Vagina (tissue), 2 donors: ENCODE results near the gene C1QTNF3. TPM values are rescaled to one million over a fixed set of nuclear protein-coding genes. Genes with fewer than 3 reads are reported as not detected.

Source experiments
- DNase-seq, 2 donors: peaks; one replicate each; pipeline ENCODE4 v3.0.0-alpha.2; 2017; ENCODE audit errors: extremely low spot score in 2 of 2
- H3K27ac ChIP-seq: fragments of 200-600 bp; sonication (generic); one replicate; pipeline ENCODE4 v1.5.1; 2019
- H3K27me3 ChIP-seq: fragments of 200-600 bp; sonication (generic); one replicate; pipeline ENCODE4 v1.5.1; 2019
- H3K36me3 ChIP-seq, 2 donors: fragments of 200-600 bp; sonication (generic); one replicate each; pipeline ENCODE4 v1.5.1; 2017 to 2019
- H3K4me1 ChIP-seq: fragments of 200-600 bp; sonication (generic); one replicate; pipeline ENCODE4 v1.5.1; 2019
- H3K4me3 ChIP-seq, 2 donors: fragments of 200-600 bp; sonication (generic); 1 replicate in 1 of 2; 2 replicates in 1 of 2; pipeline ENCODE4 v1.5.1; 2016 to 2019
- H3K9me3 ChIP-seq: fragments of 200-600 bp; sonication (generic); one replicate; pipeline ENCODE4 v1.5.1; 2019
- CTCF ChIP-seq, 3 experiments: fragments of 450-650 bp in 2 of 3; fragments of 200-600 bp in 1 of 3; sonication (generic) in 1 of 3; IDR thresholded peaks; one replicate each; pipeline ENCODE4 v1.5.1; 2017 to 2019; ENCODE audit warnings: antibody characterized with exemption in 3 of 3, mild to moderate bottlenecking in 2 of 3, moderate library complexity in 2 of 3
- POLR2A ChIP-seq, 2 donors: fragments of 450-650 bp; IDR thresholded peaks; one replicate each; pipeline ENCODE4 v1.6.1; 2017; ENCODE audit warnings: antibody characterized with exemption in 2 of 2, mild to moderate bottlenecking in 2 of 2, moderate library complexity in 2 of 2
- POLR2AphosphoS5 ChIP-seq, 2 donors: sonication (generic); formaldehyde crosslinking; IDR thresholded peaks; one replicate each; pipeline ENCODE4 v1.9.0; 2017; ENCODE audit warnings: antibody characterized with exemption in 2 of 2, mild to moderate bottlenecking in 2 of 2, low read depth in 1 of 2; ENCODE audit not compliant: insufficient read depth in 1 of 2
- intact Hi-C: fragments of 100-400 bp; cut with DNase I; formaldehyde crosslinking; loops from one replicate; pipeline ENCODE4 v1.15.1; 2023
- total RNA-seq: library from RNA; depleted of rRNA; stranded (reverse); fragments of >200 nt; gene quantifications from one replicate; pipeline ENCODE4 v1.2.3, GENCODE V29; 2016

Gene C1QTNF3
- total RNA-seq, 1 donor from 2014 or later = 7.1 TPM

GRCh38 chr5:34007201-34007620 is 35.8 kb downstream of the C1QTNF3 start:
- intact Hi-C loops = no loop called here
- no peak for DNase-seq
- H3K36me3 ChIP-seq = peaks cover 0 to 26% of the 10 kb centered on the region in 2 donors
- peaks cover 28% of the 10 kb centered on the region for H3K4me1 ChIP-seq
- no peaks in the 10 kb centered on the region for H3K27me3 ChIP-seq
- H3K27ac ChIP-seq = peak overlapping the region; percentile 93
- peak overlapping the region; percentile 75 to 79 for H3K4me3 ChIP-seq
- no peaks in the 10 kb centered on the region for H3K9me3 ChIP-seq
- no peak for TF ChIP-seq POLR2A (IDR thresholded peaks at IDR 0.05)
- TF ChIP-seq POLR2AphosphoS5 (IDR thresholded peaks at IDR 0.05; ENCODE audit: insufficient read depth in 1 of 2, low read depth in 1 of 2) = no peak
- no peak for TF ChIP-seq CTCF (IDR thresholded peaks at IDR 0.05)

- no peak for DNase-seq
- Histone ChIP-seq H3K4me3 (no peak overlapping the region), H3K27me3 (no peaks in the 10 kb centered on the region), H3K27ac (no peak overlapping the region), H3K4me1 (peaks cover 28% of the 10 kb centered on the region), H3K36me3 (peaks cover 0 to 33% of the 10 kb centered on the region in 2 donors), H3K9me3 (no peaks in the 10 kb centered on the region)
- intact Hi-C loops = no loop called here
- TF ChIP-seq POLR2A (IDR thresholded peaks at IDR 0.05) = no peak
- no peak for TF ChIP-seq CTCF (IDR thresholded peaks at IDR 0.05)
- no peak for TF ChIP-seq POLR2AphosphoS5 (IDR thresholded peaks at IDR 0.05; ENCODE audit: insufficient read depth in 1 of 2, low read depth in 1 of 2)
Observed at GRCh38 chr5:34005681-34006080, 37.3 kb downstream of the C1QTNF3 start.

GRCh38 chr5:34005211-34005610 is 37.8 kb downstream of the C1QTNF3 start:
- no peak overlapping the region for H3K4me3 ChIP-seq
- H3K9me3 ChIP-seq = no peaks in the 10 kb centered on the region
- TF ChIP-seq CTCF (IDR thresholded peaks at IDR 0.05) = no peak
- no peak for TF ChIP-seq POLR2AphosphoS5 (IDR thresholded peaks at IDR 0.05; ENCODE audit: insufficient read depth in 1 of 2, low read depth in 1 of 2)
- TF ChIP-seq POLR2A (IDR thresholded peaks at IDR 0.05) = no peak
- H3K4me1 ChIP-seq = peaks cover 28% of the 10 kb centered on the region
- DNase-seq = no peak
- H3K27me3 ChIP-seq = no peaks in the 10 kb centered on the region
- peaks cover 0 to 33% of the 10 kb centered on the region in 2 donors for H3K36me3 ChIP-seq
- no peak overlapping the region for H3K27ac ChIP-seq
- intact Hi-C loops = no loop called here

- no peaks in the 10 kb centered on the region for H3K27me3 ChIP-seq
- H3K4me1 ChIP-seq = peaks cover 27% of the 10 kb centered on the region
- TF ChIP-seq POLR2AphosphoS5 (IDR thresholded peaks at IDR 0.05; ENCODE audit: insufficient read depth in 1 of 2, low read depth in 1 of 2) (no peak), CTCF (IDR thresholded peaks at IDR 0.05) (no peak), POLR2A (IDR thresholded peaks at IDR 0.05) (no peak)
- no peak for DNase-seq
- no peak overlapping the region for H3K4me3 ChIP-seq
- peaks cover 0 to 33% of the 10 kb centered on the region in 2 donors for H3K36me3 ChIP-seq
- no peak overlapping the region for H3K27ac ChIP-seq
- intact Hi-C loops = no loop called here
- H3K9me3 ChIP-seq = no peaks in the 10 kb centered on the region
Observed at GRCh38 chr5:34003941-34004340, 39.1 kb downstream of the C1QTNF3 start.

- H3K36me3 ChIP-seq = peaks cover 0 to 40% of the 10 kb centered on the region in 2 donors
- no peak for TF ChIP-seq POLR2A (IDR thresholded peaks at IDR 0.05)
- TF ChIP-seq POLR2AphosphoS5 (IDR thresholded peaks at IDR 0.05; ENCODE audit: insufficient read depth in 1 of 2, low read depth in 1 of 2) = no peak
- no peak for TF ChIP-seq CTCF (IDR thresholded peaks at IDR 0.05)
- peaks cover 21% of the 10 kb centered on the region for H3K4me1 ChIP-seq
- no peak for DNase-seq
- H3K27ac ChIP-seq = no peak overlapping the region
- no peak overlapping the region for H3K4me3 ChIP-seq
- no peaks in the 10 kb centered on the region for H3K27me3 ChIP-seq
- no peaks in the 10 kb centered on the region for H3K9me3 ChIP-seq
- intact Hi-C loops = no loop called here
Observed at GRCh38 chr5:34002629-34003328, 40.2 kb downstream of the C1QTNF3 start.
